GM12878 (cell line): Measurements from ENCODE around the gene FANCC. TPM values are rescaled to one million over a fixed set of nuclear protein-coding genes. Genes with fewer than 3 reads are reported as not detected.

ENCODE experiments used
- ATAC-seq: fragments of 200-7000 bp; cut with Tn5 transposase; 3 replicates; pipeline ENCODE4 v1.9.1; 2020; ENCODE audit warnings: mild to moderate bottlenecking, moderate library complexity
- BruUV-seq: library from RNA; stranded (reverse); fragments of 400-500 nt; replicated peaks from 2 replicates; lab custom pipeline; 2021; lab: Mats Ljungman, UMichigan
- CTCF ChIA-PET: fragments of 300-600 bp; sonication (Branson Sonifier 250); formaldehyde crosslinking; extraction: SDS; loops from one replicate; lab custom pipeline; 2021; ENCODE audit warnings: inconsistent platforms; lab: Yijun Ruan, JAX
- POLR2A ChIA-PET: fragments of 350-600 bp; formaldehyde crosslinking; extraction: SDS; loops from one replicate; lab custom pipeline; 2021; ENCODE audit warnings: inconsistent platforms; lab: Charles Lee
- RAD21 ChIA-PET: fragments of 300-600 bp; sonication (Branson Sonifier 250); formaldehyde crosslinking; loops from one replicate; lab custom pipeline; 2023; ENCODE audit warnings: antibody characterized with exemption; ENCODE audit not compliant: unreplicated experiment; lab: Charles Lee
- SMC1A ChIA-PET: fragments of 300-600 bp; sonication (Branson Sonifier 250); formaldehyde crosslinking; loops from one replicate; lab custom pipeline; 2023; ENCODE audit not compliant: unreplicated experiment, uncharacterized antibody; lab: Charles Lee
- DNase-seq: peaks from one replicate; pipeline ENCODE4 v3.0.0-alpha.2; 2011; ENCODE audit warnings: low read depth, low spot score
- FAIRE-seq: peaks from 3 replicates; lab custom pipeline; 2011; peaks lifted over from hg19 to GRCh38; lab: Jason Lieb, UNC
- H2AFZ ChIP-seq: 2 replicates; pipeline ENCODE4 v1.6.0; 2011; ENCODE audit warnings: low read depth, low read length, control low read depth; ENCODE audit not compliant: control insufficient read depth
- H3K27ac ChIP-seq: 2 replicates; pipeline ENCODE4 v1.5.1; 2011; ENCODE audit warnings: control low read depth; ENCODE audit not compliant: control insufficient read depth, insufficient read depth
- H3K27me3 ChIP-seq, 2 experiments: replicated peaks in 1 of 2; 2 replicates each; pipeline versions ENCODE4 v1.6.0 to v1.6.1; 2011; ENCODE audit warnings: low read length in 1 of 2; ENCODE audit not compliant: control insufficient read depth in 2 of 2, insufficient read depth in 2 of 2
- H3K36me3 ChIP-seq, 2 experiments: 2 replicates each; pipeline ENCODE4 v1.5.1; 2011; ENCODE audit warnings: low read length in 1 of 2; ENCODE audit not compliant: control insufficient read depth in 2 of 2, insufficient read depth in 2 of 2
- H3K4me1 ChIP-seq: 2 replicates; pipeline ENCODE4 v1.6.1; 2011; ENCODE audit warnings: mild to moderate bottlenecking, low read length, moderate library complexity, mixed read lengths; ENCODE audit not compliant: control insufficient read depth, insufficient read depth
- H3K4me2 ChIP-seq: 2 replicates; pipeline ENCODE4 v1.6.0; 2011; ENCODE audit warnings: control low read depth; ENCODE audit not compliant: control insufficient read depth, insufficient read depth
- H3K4me3 ChIP-seq: fragments of 200-600 bp; sonication (generic); 2 replicates; pipeline ENCODE4 v1.5.1; 2016
- H3K79me2 ChIP-seq: 2 replicates; pipeline ENCODE4 v1.6.0; 2011; ENCODE audit warnings: low read length; ENCODE audit not compliant: control insufficient read depth, insufficient read depth
- H3K9ac ChIP-seq: 2 replicates; pipeline ENCODE4 v1.8.0; 2011; ENCODE audit warnings: low read length, control low read depth, mixed read lengths; ENCODE audit not compliant: control insufficient read depth, insufficient read depth
- H3K9me3 ChIP-seq: replicated peaks from 3 replicates; pipeline ENCODE4 v1.5.1; 2011; ENCODE audit warnings: mild to moderate bottlenecking, low read length; ENCODE audit not compliant: control insufficient read depth, insufficient read depth
- H4K20me1 ChIP-seq: 2 replicates; pipeline ENCODE4 v1.6.0; 2011; ENCODE audit not compliant: control insufficient read depth, insufficient read depth
- BCL3 ChIP-seq: IDR thresholded peaks from 2 replicates; pipeline ENCODE4 v1.6.1; 2011; ENCODE audit warnings: borderline replicate concordance, low read depth, mild to moderate bottlenecking, moderate library complexity, low read length; ENCODE audit not compliant: insufficient read depth, poor library complexity, severe bottlenecking
- CBFB ChIP-seq: IDR thresholded peaks from 2 replicates; pipeline ENCODE4 v1.6.1; 2016; ENCODE audit warnings: antibody characterized with exemption, low read depth
- CHD4 ChIP-seq: fragments of 200-600 bp; sonication (generic); IDR thresholded peaks from 2 replicates; pipeline ENCODE4 v1.6.1; 2016; ENCODE audit warnings: mild to moderate bottlenecking
- CTCF ChIP-seq, 3 experiments: IDR thresholded peaks in 2 of 3; conservative IDR thresholded peaks in 1 of 3; 2 replicates each; pipeline ENCODE4 v1.5.1; 2011; ENCODE audit warnings: low read depth in 3 of 3, low read length in 3 of 3, mild to moderate bottlenecking in 3 of 3, control low read depth in 2 of 3, moderate library complexity in 2 of 3, inconsistent platforms in 1 of 3, mixed read lengths in 1 of 3; ENCODE audit not compliant: control insufficient read depth in 2 of 3, insufficient read depth in 1 of 3; ENCODE audit errors: extremely low read depth in 1 of 3
- HDAC6 ChIP-seq: fragments of 200-600 bp; sonication (generic); IDR thresholded peaks from one replicate; pipeline ENCODE4 v1.8.0; 2017; ENCODE audit warnings: antibody characterized with exemption; ENCODE audit not compliant: unreplicated experiment
- HDGF ChIP-seq: fragments of 450-650 bp; IDR thresholded peaks from 2 replicates; pipeline ENCODE4 v1.6.1; 2016; ENCODE audit warnings: antibody characterized with exemption
- KLF5 ChIP-seq: fragments of 450-650 bp; IDR thresholded peaks from 2 replicates; pipeline ENCODE4 v1.6.1; 2014; ENCODE audit warnings: mild to moderate bottlenecking; ENCODE audit not compliant: partially characterized antibody
- MEF2A ChIP-seq: IDR thresholded peaks from 2 replicates; pipeline ENCODE4 v1.6.1; 2011; ENCODE audit warnings: low read depth, mild to moderate bottlenecking, low read length, moderate library complexity; ENCODE audit not compliant: insufficient read depth
- NFYB ChIP-seq: IDR thresholded peaks from 2 replicates; pipeline ENCODE4 v1.6.1; 2011; ENCODE audit warnings: low read depth, mild to moderate bottlenecking, low read length, improper control_type of control experiment, moderate library complexity; ENCODE audit not compliant: insufficient read depth
- PAX8 ChIP-seq: fragments of 450-650 bp; IDR thresholded peaks from 2 replicates; pipeline ENCODE4 v1.6.1; 2017; ENCODE audit warnings: mild to moderate bottlenecking, moderate library complexity
- RAD21 ChIP-seq: IDR thresholded peaks from 2 replicates; pipeline ENCODE4 v1.6.1; 2011; ENCODE audit warnings: mild to moderate bottlenecking, low read depth, low read length, moderate library complexity; ENCODE audit not compliant: insufficient read depth
- USF1 ChIP-seq: IDR thresholded peaks from 2 replicates; pipeline ENCODE4 v1.6.1; 2011; ENCODE audit warnings: borderline replicate concordance, low read depth, mild to moderate bottlenecking, moderate library complexity, mixed read lengths, low read length; ENCODE audit not compliant: insufficient read depth; ENCODE audit errors: extremely low read length
- ZBTB33 ChIP-seq: fragments of 450-650 bp; IDR thresholded peaks from 2 replicates; pipeline ENCODE4 v1.6.1; 2017; ENCODE audit warnings: mild to moderate bottlenecking
- ZNF217 ChIP-seq: fragments of 450-650 bp; IDR thresholded peaks from 2 replicates; pipeline ENCODE4 v1.6.1; 2017; ENCODE audit warnings: antibody characterized with exemption, mild to moderate bottlenecking
- ZNF24 ChIP-seq: fragments of 450-650 bp; IDR thresholded peaks from 2 replicates; pipeline ENCODE4 v1.6.1; 2017; ENCODE audit warnings: antibody characterized with exemption, mild to moderate bottlenecking
- ZNF274 ChIP-seq: IDR thresholded peaks from one replicate; pipeline ENCODE4 v1.8.0; 2011; ENCODE audit not compliant: insufficient read length, insufficient read depth
- ZNF384 ChIP-seq: IDR thresholded peaks from 2 replicates; pipeline ENCODE4 v1.6.1; 2012; ENCODE audit warnings: low read depth, mild to moderate bottlenecking, low read length, improper control_type of control experiment, borderline replicate concordance
- ZNF622 ChIP-seq: fragments of 450-650 bp; IDR thresholded peaks from 2 replicates; pipeline ENCODE4 v1.6.1; 2017; ENCODE audit warnings: mild to moderate bottlenecking, inconsistent platforms
- ZZZ3 ChIP-seq: IDR thresholded peaks from 2 replicates; pipeline ENCODE4 v1.6.1; 2011; ENCODE audit warnings: low read depth; ENCODE audit not compliant: control insufficient read depth, insufficient read length
- WGBS: methylation state at CpG from one replicate; pipeline ENCODE4 v1.1.6; 2016; ENCODE audit warnings: low lambda C conversion rate; ENCODE audit not compliant: insufficient replicate concordance, insufficient coverage; ENCODE audit errors: missing lambda C conversion rate; 5-methylcytosine and 5-hydroxymethylcytosine counted together
- in situ Hi-C: fragments of 300-500 bp; cut with MboI; formaldehyde crosslinking; loops from 9 replicates; pipeline ENCODE4 v1.14.3; 2018; ENCODE audit warnings: mixed read lengths
- intact Hi-C: fragments of 100-400 bp; cut with micrococcal nuclease; formaldehyde crosslinking; loops from one replicate; pipeline ENCODE4 v1.14.2; 2022; ENCODE audit not compliant: unreplicated experiment
- polyA plus RNA-seq, 11 experiments: library from polyadenylated mRNA; depleted of rRNA in 4 of 11; unstranded in 6 of 11; stranded (reverse) in 5 of 11; fragments of >200 nt; fragmentation: Nextera tagmentation in 4 of 11; fragmentation: Illumina TruSeq in 1 of 11; extraction: Ambion mirVana in 4 of 11; extraction: Trizol in 1 of 11; gene quantifications; 1 replicate in 1 of 11; 2 replicates in 10 of 11; pipeline versions ENCODE4 v1.2.1 to v1.2.3, GENCODE V29; 2011 to 2016; ENCODE audit warnings: inconsistent platforms in 2 of 11, missing spikeins in 2 of 11, low read depth in 1 of 11
- total RNA-seq, 4 experiments: library from RNA; depleted of rRNA in 3 of 4; stranded (reverse); fragments of >200 nt in 3 of 4; fragmentation: Illumina TruSeq in 1 of 4; extraction: Trizol in 1 of 4; gene quantifications; 2 replicates each; pipeline versions ENCODE4 v1.2.1 to v1.2.3, GENCODE V29; 2013 to 2021

Gene FANCC
- total and polyA plus RNA-seq, 10 of the 15 experiments (the other 5 are each of a cell fraction or from before 2014, with no cell fraction given) = 1.2 to 16.8 (median 10.5) TPM

GRCh38 chr9:95093586-95093985, 223.9 kb downstream of the FANCC start:
- Histone ChIP-seq H3K4me1 (no peaks in the 10 kb centered on the region; the same call in 1 of the 2 replicates), H3K4me2 (no peak overlapping the region), H3K27me3 (no peaks in the 10 kb centered on the region), H3K36me3 (no peaks in the 10 kb centered on the region), H4K20me1 (no peaks in the 10 kb centered on the region), H3K9ac (no peak overlapping the region), H3K27ac (no peak overlapping the region), H3K9me3 (no peaks in the 10 kb centered on the region), H3K4me3 (no peak overlapping the region), H2AFZ (no peak overlapping the region), H3K79me2 (no peaks in the 10 kb centered on the region)
- SMC1A ChIA-PET = no interaction called here
- RAD21 ChIA-PET = no interaction called here
- DNase-seq (no peak), ATAC-seq (no peak), FAIRE-seq (no peak)
- CTCF ChIA-PET = interaction anchor here (1.3 to 1.4 kb wide), 2 partner anchors 34 to 310 kb away, joined by 3 to 5 read pairs; no protein-coding TSS in a partner anchor
- 91% methylated on average over 16 of the region's 16 CpGs for WGBS
- TF ChIP-seq NFYB (no peak), ZNF384 (no peak), RAD21 (no peak), ZNF24 (no peak), ZZZ3 (no peak), PAX8 (no peak), KLF5 (no peak), HDAC6 (no peak), MEF2A (no peak), BCL3 (no peak), ZBTB33 (no peak), USF1 (no peak), ZNF622 (no peak), ZNF274 (no peak), CHD4 (no peak), CTCF (IDR thresholded peaks at IDR 0.05 in 2 of 3, conservative IDR thresholded peaks at IDR 0.05 in 1 of 3; ENCODE audit: control insufficient read depth in 2 of 3, extremely low read depth in 1 of 3, insufficient read depth in 1 of 3, low read depth in 3 of 3, low read length in 3 of 3) (no peak), HDGF (no peak), CBFB (no peak), ZNF217 (no peak)
- intact Hi-C loops (no loop called here), in situ Hi-C loops (no loop called here)
- BruUV-seq = no TSS peak
- POLR2A ChIA-PET = no interaction called here
